Stimulated activated naive CD4-positive, alpha-beta T cell (primary cell): Measurements from ENCODE around the gene VSIR.

ENCODE experiments used
- DNase-seq, 6 experiments: peaks; one replicate each; lab custom pipeline; 2025; lab: John Stamatoyannopoulos, UW

VSIR gene

DNA sequence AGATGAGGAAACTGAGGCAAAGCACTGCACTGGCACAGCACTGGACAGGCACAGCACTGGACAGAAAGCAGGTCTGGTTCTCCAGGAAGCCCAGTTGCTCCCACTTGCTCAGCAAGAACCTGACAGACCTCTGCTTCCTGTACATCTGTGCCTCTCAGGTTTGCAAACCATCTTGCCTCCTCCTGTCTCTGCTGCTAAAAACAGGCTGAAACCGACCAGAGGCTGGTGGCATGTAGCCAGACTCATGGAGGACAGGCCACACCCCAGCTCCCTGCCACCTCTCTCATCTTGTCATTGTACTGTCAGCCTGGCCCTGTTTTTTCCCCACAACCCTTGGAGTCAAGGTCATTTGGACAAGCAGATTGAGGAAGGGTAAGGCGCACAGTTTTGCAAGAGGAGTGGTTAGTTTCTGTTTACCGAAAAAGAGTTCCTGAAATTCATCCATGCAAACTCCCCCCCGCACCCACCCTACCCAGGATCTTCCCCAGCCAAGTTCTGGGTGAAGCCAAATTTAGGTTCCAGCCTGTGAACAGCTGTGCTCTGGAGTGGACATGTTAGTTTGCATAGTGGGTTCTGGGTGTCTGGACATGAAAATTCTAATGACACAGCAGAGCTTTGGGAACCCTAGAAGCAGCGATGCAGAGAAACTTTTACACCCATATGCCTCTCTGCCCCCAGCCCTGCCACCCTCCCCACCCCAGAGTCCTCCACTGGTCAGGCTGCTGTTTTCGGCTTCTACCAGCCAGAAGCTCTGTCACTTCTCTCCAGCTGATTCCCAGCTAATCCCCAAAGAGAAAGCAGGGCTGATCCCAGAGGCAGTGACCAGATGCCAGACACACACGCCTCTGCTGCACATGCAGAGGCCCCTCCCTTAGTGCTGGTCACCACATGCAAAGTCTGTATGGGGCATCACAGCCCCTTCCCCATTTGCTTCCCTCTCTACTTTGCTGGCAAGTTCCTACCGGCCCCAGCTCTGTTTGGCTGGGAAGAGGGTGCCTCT is 45.3 kb downstream of the VSIR start:
- DNase-seq: peak; percentile 56 to 89 (median 78)

DNA sequence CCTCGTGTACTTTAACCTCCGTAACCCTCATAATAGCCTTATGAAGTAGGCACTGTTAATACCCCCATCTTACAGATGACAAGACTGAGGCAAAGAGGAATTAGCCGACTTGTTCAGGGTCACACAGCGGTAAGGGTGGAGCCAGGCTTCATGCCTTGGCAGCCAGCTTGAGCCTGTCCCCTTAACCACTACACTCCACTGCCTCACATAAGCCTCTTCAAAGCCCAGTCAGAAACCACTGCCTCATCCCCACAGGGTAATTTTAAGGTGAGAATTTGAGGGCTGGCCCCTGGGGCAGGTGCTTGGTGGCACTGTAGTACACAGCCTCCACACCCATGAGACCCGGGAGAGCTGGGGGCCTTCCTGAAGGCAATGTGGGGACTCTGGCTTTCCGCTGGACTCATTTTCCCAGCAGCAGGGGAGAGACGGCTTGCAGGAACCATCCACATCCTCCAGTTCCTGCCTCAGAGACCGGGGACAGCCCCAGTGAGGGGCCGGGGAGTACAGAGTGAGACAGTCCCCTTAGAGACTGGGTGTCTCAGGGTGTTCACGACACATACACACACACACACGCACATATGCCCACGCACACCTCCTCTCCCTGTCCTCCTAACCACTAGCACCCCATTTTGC is 46.1 kb downstream of the VSIR start:
- DNase-seq: peak in 5 of 6 experiments; percentile 34 to 86 (median 66)

DNA sequence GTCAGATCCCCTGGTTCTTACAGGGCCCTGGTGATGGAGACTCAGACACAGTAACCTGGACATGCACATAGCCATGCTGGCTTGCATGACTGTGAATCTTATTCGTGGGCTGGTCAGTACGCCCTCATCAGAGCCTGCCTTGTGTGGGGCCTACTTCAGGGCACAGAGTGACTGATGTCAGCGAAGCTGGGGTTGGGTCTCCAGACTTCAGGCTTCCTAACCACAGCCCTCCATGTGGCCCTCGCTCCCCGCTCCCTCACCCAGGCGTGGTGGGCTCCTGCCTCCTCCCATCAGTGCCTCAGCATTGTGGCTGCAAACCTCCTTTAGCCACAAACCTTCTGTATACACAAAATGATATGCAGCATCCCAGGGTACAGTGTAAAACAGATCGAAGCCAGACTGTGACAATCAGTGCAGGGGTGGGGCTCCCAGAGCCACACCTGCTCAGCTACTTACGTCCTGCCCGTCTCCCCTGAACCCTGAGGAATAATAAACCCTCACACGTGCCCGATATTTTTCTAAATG is 46.7 kb downstream of the VSIR start:
- peak in 3 of 6 experiments; percentile 33 to 61 (median 56) for DNase-seq

DNA sequence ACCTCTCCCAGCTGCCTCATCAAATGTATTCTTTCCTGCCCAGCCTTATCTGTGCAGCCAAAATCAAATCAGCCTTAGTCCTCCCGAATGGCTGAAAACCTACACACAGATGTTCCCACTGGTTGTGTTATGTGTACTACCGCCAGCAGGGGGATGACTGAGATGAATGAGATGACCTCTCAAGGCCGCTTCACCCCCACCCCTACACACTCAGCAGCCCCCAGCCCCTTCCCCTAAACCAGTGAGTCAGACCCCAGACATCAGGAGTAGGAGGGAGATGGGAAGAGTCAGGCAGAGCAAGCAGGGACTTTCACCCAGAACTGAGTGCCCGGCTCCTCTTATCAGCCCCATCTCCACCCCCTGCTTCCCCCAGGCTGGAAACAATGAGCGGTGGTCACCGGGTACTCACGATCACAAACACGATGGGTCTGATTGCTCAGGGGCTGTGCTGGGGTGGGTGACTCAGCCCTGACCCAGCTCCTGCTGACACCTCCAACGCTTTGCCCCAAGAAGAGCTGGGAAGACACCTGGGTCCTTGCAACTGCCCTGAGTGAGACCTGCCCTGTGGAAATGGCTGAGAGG is 47.2 kb downstream of the VSIR start:
- peak in 3 of 6 experiments; percentile 18 to 29 (median 27) for DNase-seq

DNA sequence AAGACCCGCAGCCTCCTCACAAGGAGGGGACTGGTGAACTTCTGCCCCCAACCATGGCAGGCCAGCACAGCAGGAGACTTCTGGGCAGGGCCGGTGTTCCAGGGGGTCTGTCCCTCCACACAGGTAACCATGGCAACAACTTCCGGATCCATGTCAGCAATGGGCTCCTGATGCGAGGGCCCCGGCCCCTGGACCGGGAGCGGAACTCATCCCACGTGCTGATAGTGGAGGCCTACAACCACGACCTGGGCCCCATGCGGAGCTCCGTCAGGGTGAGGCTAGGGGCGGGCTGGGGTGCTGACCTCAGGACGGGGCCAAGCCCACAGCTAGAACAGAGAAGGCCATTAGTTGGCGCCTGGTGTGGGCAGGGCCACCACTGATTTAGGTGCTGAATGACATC is 48.1 kb downstream of the VSIR start:
- no peak for DNase-seq

DNA sequence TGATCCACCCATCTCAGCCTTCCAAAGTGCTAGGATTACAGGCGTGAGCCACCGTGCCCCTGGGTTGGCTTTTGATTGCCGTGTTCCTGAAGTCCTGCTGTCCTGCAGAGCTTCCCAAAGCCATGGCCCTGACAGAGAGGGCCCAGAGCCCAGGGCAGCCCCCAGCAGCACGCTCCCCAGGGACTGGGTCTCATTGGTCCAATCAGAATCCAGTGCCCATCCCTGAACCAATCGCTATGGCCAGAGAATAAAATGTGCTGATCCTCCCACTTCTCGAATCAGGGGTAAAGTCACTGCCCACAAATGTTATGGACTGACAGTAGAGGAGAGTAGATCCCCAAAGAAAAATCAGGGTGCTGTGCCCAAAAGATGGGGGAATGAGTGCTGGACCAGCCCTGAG is 48.8 kb downstream of the VSIR start:
- no peak for DNase-seq

DNA sequence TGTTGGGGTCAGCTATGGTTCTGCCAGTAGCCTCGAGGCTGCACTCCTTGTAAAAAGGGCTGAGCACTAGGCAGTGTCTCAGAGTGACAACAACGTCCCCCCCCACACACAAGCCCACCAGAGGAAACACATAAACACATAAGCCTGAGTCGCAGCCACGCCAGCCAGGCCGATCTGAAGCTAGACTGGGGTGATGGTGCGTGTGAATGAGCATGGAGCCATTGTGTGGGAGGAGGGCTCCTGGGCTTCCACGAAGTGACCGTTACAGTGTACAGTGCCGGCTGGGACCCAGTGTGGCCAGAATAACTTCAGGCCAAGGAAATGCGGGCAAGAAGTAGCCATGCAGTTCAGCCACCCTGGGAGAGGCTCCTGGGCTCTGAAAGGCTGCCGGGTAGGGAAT is 50.0 kb downstream of the VSIR start:
- no peak for DNase-seq

DNA sequence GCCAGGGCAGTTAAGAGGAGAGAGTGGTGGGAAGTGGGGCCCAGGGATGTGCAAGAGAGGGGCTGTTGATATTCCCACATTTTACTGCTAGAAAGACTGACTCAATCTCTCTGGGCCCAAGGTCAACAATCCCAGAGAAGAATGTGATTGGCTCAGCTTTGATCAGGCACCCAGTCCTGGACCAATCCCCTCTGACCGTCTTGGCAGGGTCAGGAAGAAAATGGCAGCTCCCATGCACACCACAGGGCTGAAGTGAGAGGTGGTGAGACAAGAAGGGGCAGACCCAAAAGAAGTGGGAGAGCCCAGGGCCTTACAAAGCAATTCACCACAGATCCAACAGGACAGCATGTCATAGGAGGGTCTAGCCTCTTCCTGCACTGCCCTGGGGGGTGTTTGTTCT is 50.5 kb downstream of the VSIR start:
- no peak for DNase-seq

DNA sequence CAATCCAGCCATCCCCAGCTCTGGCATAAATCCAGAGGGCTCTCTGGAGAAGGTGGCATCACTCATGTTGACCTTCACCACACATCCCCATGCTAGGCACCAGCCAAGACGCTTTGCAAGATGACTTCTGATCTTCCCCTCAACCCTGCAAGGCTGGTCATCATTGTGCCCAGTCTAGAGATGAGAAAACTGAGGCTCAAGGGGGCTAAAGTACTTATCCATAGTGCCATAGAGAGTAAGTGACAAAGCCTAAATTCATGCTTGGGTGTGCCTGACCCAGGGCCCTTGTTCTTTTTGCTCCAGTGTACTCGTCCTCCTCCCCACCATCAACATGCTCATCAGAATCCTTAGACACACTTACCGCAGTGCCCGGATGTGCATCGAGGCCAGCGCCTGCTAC is 52.0 kb downstream of the VSIR start:
- no peak for DNase-seq

DNA sequence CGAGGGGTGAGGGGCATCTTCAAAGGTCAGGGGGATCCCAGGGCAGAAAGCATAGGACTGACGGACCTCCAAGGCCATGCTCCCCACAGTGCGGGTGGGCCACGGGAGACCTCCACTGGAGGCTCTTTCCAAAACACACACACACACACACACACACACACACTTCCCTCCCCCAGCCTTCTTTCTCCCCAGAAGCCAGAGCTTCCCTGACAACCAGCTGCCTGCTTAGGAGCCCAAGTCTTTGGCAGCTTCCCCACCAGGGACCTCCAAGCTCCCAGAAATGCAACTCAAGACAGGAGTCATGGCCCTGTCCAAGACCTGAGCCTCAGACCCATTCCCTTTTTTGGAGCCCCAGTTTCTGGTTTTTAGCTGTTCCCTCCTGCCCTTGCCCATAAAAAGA is 53.0 kb downstream of the VSIR start:
- no peak for DNase-seq

DNA sequence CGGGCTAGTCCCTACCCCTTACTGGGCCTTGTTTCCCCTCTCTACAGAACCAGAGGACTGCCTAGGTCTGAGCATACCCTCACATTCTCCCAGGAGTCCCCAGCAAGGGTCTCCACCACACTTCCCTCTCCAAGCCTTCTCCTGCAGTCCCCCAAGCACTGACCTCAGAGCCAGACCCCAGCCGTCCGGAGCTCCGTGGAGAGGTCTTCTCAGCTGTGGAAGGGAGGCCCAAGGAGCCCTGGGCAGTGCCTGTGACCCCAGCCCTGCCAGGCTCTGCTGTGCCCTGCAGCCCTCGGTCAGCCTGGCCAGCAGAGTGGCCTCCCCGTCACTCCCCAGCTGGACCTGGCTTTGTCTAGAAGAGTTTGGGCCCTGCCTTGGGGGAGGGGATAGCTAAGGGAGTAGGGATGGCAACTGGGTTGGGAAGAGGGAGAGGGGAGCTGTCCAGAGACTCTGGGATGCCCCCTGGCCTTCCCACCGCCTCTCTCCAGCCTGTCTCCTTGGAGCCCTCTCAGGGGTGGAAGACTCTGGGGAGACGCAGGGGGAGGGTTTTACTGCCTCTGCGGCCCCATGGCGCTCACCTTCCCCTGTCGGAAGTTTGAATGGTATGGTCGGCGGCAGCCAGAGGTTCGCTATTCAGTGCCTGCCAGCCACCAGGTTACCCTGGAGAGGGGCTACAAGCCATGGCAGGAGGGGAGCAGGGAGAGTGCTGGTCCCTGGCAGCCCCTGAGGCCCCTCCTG is 53.7 kb downstream of the VSIR start, which contains the start of gene C10orf105:
Gene C10orf105, minus strand, starts transcription at position 315 of the 738 bp plus-strand sequence. CDS start 3,441 bp downstream, outside the sequence.
- no peak for DNase-seq

DNA sequence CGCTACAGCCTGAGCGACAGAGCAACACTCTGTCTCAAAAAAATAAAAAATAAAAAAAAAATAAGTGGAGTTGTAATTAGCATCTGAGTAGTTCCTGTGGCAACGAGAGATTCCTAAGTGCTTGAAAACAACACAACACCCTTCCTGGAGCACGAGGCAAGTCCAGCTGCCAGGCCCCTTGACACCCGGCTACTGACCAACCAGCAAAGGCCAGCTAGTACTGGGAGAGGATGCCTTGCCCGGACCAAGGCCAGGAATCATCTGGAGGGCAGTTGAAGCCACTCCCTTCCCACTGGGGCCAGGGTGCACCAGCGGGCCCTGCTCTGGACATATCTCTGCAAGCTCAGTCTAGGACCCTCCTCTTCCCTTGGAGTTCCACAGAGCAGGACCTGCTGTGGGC is 54.3 kb downstream of the VSIR start:
- no peak for DNase-seq

DNA sequence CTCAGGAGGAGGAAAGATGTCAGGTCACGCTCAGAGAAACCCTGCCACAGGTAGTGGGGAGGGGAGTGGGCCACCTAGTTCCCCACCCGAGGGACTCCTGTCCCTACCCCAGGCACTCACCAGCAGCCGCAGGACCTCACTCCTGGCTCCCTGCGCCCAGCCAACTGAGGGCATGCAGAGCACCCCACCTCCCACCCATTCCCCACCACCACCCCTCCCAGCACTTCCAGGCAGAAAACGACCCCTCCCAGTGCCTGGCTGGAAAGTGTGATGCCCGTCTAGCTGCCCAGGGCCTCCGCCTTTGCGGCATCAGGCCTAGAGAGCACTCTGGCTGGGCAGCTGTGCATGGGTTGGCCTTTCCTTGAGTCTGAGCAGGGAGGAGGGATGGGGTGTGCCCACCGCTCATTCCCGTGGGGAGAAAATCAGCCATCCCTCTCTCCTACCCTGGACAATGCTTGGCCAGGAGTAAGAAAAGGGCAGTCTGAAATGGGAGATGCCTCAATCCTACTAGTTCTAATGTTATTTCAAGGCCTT is 55.1 kb downstream of the VSIR start:
- no peak for DNase-seq

DNA sequence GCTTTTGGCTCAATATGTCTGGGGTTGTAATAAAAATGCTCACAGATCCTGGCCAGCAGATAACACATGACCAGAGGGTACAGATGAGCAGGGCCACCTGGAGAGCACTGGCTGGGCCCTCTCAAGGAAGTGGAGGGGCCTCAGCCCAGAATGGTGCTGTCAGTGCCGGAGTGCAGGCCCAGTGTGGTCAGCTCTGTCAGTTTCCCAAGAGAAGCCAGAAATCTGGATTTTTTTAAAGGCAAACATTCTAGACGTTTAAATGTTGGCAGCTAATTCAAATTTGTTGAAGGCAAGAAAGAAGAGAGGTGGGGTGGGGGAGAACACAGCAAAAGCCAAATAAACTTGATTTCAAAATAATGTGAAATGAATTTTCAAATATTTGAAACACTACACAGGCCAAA is 55.8 kb downstream of the VSIR start:
- DNase-seq: no peak

DNA sequence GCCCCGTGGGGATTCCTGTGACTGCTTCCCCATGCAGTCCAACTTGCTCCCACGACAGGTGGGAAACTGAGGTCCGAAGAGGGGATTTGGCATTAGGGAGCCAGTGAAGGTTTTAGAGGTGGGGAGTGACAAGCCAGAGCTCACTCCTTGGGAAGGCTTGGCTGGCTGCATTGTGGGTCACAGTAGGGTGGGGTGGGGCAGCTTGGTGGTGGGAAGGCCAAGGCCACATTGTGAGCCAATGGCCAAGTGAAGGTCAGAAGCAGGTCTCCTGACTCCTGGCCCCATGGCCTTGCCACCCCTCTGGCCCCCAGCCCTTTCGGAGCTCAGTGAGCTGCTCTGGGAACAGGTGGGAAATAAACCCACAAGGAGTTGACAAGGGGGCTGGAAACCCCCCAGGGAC is 56.3 kb downstream of the VSIR start:
- no peak for DNase-seq

DNA sequence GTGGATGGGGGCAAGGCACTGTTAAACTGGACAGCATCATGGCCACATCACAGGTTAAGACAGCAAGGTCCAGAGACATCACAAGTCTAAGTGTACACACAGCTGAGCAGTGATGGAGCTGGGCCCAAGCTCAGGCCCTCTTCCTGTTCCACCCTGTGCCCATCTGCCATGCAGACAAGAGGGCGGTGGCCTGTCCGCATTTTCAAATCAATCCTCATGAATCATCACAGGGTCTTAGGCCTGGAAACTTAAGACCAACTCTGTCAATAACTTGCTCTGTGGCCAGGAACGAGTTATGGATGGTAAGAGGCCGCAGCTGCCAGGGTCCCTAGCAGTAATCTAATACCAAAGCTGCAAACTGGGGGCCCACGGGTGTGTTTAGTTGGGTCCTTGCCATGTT is 56.9 kb downstream of the VSIR start:
- DNase-seq: no peak

DNA sequence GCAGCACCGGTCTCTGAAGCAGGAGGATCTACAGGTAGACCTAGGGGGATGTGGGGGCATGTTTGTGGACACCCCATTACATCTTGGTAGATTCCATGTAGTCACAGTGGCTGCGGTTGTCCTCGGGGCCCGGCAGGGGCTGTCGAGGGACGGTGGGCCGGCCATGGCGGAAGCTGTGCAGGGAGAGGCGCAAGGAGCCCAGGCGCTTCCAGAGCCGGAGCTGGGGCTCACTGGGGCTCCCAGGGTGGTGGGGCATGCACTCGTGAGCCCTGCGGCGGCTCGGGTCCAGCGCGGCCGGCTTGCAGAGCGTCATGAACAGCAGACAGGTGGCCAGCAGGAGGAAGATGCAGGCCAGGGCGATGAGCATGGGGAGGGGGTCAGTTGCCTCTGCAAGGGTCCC is 57.5 kb downstream of the VSIR start:
- no peak for DNase-seq

DNA sequence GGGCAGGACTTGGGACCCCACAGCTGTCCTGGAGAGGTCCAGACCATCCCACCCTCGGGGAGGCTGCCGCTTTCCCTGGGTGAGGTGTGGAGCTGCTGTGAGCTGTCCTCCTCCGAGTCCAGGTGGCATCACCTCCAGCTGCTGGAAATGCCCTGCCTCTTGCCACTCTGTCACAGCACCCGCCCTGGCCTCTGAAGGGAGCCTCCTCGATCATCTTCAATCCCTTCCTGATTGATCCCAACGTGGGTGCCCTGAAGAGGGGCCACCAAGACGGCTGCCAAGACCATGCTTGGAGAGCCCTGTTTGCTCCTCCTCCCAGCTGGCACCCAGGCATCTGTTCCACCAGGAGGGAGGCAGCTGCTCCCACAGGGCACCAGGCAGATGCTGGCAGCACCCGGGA is 58.3 kb downstream of the VSIR start:
- no peak for DNase-seq

DNA sequence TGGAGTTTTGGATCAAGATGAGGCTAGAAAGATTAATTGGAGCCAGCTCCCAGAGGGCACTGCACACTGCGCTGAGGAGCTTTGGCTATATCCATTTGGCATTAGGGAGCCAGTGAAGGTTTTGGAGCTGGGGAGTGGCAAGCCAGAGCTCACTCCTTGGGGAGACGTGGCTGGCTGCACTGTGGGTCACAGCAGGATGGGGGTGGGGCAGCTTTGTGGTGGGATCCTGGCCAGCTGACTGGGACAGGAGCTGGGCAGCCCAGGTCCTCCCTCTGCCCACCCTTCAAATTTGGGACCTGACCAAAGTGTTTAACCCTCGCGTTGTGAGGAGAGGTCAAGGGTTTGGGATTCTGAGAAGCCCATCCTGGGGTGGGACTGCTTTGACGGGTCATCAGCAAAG is 58.7 kb downstream of the VSIR start:
- no peak for DNase-seq

DNA sequence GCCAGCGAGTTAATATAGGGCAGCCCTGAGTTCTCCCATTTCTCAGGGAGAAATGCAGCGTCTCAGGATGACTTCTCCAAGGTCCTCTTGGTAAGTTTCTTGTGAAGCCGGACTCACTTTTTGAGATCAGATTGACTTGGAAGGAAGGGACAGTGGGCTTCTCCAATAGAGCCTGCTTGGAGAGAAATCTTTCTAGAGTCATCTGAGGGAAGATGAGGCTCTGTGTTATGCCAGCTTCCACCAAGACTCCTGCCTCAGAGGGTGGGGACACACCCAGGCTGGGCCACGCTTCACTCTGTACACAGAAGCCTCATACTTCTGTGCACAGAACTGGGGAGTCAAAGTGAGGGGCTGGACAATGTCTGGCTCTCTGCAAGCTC is 59.3 kb downstream of the VSIR start:
- DNase-seq: peak in 1 of 6 experiments; percentile 26
